Endothelial cell (in vitro differentiated cells): Measurements from ENCODE around the gene OTC. TPM values are rescaled to one million over a fixed set of nuclear protein-coding genes. Genes with fewer than 3 reads are reported as not detected.

Experiments used
- DNase-seq: peaks from one replicate; pipeline ENCODE4 v3.0.0; 2021; ENCODE audit warnings: low spot score
- H3K27ac Mint-ChIP-seq: one replicate; pipeline ENCODE4 v1.8.0; 2021; ENCODE audit warnings: mixed read lengths, inconsistent platforms; ENCODE audit not compliant: unreplicated experiment
- H3K27me3 Mint-ChIP-seq: one replicate; pipeline ENCODE4 v1.8.0; 2021; ENCODE audit warnings: mild to moderate bottlenecking, moderate library complexity, mixed read lengths, inconsistent platforms; ENCODE audit not compliant: unreplicated experiment
- H3K36me3 Mint-ChIP-seq: one replicate; pipeline ENCODE4 v1.8.0; 2021; ENCODE audit warnings: mild to moderate bottlenecking, low read depth, mixed read lengths, inconsistent platforms; ENCODE audit not compliant: unreplicated experiment
- H3K4me1 Mint-ChIP-seq: one replicate; pipeline ENCODE4 v1.8.0; 2021; ENCODE audit warnings: mild to moderate bottlenecking, mixed read lengths, inconsistent platforms; ENCODE audit not compliant: unreplicated experiment
- H3K4me3 Mint-ChIP-seq: one replicate; pipeline ENCODE4 v1.8.0; 2021; ENCODE audit warnings: mild to moderate bottlenecking, mixed read lengths, inconsistent platforms; ENCODE audit not compliant: unreplicated experiment
- H3K9me3 Mint-ChIP-seq: one replicate; pipeline ENCODE4 v1.8.0; 2021; ENCODE audit warnings: mixed read lengths, inconsistent platforms; ENCODE audit not compliant: unreplicated experiment
- CTCF ChIP-seq: fragments of 200-600 bp; sonication (generic); IDR thresholded peaks from one replicate; pipeline ENCODE4 v1.5.0; 2021; ENCODE audit warnings: antibody characterized with exemption; ENCODE audit not compliant: unreplicated experiment
- total RNA-seq: library from RNA; stranded (reverse); fragmentation: NEBNext Ultra II Directional; extraction: Animal tissue kit (Norgen Biotek cat#: 25700); gene quantifications from one replicate; pipeline ENCODE4 v1.2.1, GENCODE V29; 2021; ENCODE audit not compliant: unreplicated experiment

OTC gene
- total RNA-seq, 1 donor from 2014 or later, result not detected

DNA sequence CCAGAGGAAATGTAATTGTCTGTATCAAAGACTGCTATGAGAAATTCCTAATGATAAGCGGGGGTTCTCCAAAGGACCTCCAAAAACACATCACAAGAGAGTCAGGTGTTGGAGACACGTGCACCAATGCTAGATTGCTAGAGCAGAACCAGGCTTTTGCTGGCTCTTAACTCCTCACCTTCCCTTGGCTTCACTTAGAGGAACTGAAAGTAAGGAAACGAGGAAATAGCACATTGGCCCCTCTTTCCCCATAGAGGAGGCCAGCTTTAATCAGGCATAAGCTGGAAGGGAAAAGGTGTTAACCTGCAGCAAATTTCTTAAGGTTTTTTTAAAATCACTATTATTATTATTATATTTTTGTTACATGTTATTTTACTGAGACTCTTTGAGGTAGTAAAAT is 13.6 kb downstream of the OTC start:
- H3K9me3 Mint-ChIP-seq, result no peaks in the 10 kb centered on the region
- H3K36me3 Mint-ChIP-seq, result no peaks in the 10 kb centered on the region
- H3K27me3 Mint-ChIP-seq, result no peaks in the 10 kb centered on the region
- DNase-seq, result no peak
- no peak overlapping the region for H3K27ac Mint-ChIP-seq
- H3K4me3 Mint-ChIP-seq, result no peak overlapping the region
- no peak for TF ChIP-seq CTCF
- peaks cover 11% of the 10 kb centered on the region for H3K4me1 Mint-ChIP-seq

DNA sequence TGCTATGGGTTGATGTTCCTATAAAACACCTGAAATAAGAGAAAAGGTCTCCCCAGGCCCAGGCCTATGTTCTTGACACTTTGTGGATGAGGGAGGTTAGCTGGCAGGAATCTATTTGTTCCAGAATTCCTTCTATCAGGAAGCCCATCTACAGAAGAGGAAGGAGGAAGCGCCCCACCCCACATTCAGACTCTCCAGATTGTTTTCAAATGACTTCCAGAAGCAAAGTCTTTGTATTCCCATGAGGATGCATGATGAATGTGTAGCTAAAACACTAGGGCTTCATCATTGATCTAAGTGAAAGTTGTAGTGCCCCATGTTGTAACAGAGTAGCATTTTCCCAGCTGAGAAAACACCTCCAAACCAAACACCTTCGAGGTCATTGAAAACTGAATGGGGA is 16.4 kb downstream of the OTC start:
- Mint-ChIP-seq H3K27me3 (no peaks in the 10 kb centered on the region), H3K4me3 (no peak overlapping the region), H3K4me1 (peaks cover 6% of the 10 kb centered on the region), H3K9me3 (no peaks in the 10 kb centered on the region), H3K36me3 (no peaks in the 10 kb centered on the region), H3K27ac (no peak overlapping the region)
- DNase-seq, result no peak
- no peak for TF ChIP-seq CTCF

GRCh38 chrX:38371641-38372040 is 19.2 kb downstream of the OTC start:
- Mint-ChIP-seq H3K4me1 (peaks cover 6% of the 10 kb centered on the region), H3K36me3 (no peaks in the 10 kb centered on the region), H3K27ac (no peak overlapping the region), H3K27me3 (no peaks in the 10 kb centered on the region), H3K4me3 (no peak overlapping the region), H3K9me3 (no peaks in the 10 kb centered on the region)
- DNase-seq, result no peak
- TF ChIP-seq CTCF, result no peak

GRCh38 chrX:38374431-38374830 is 22.0 kb downstream of the OTC start:
- no peaks in the 10 kb centered on the region for H3K27me3 Mint-ChIP-seq
- no peak for TF ChIP-seq CTCF
- DNase-seq, result no peak
- H3K4me3 Mint-ChIP-seq, result no peak overlapping the region
- no peaks in the 10 kb centered on the region for H3K36me3 Mint-ChIP-seq
- H3K4me1 Mint-ChIP-seq, result no peaks in the 10 kb centered on the region
- no peak overlapping the region for H3K27ac Mint-ChIP-seq
- H3K9me3 Mint-ChIP-seq, result no peaks in the 10 kb centered on the region

GRCh38 chrX:38375891-38376290 is 23.5 kb downstream of the OTC start:
- no peaks in the 10 kb centered on the region for H3K27me3 Mint-ChIP-seq
- no peak overlapping the region for H3K27ac Mint-ChIP-seq
- no peaks in the 10 kb centered on the region for H3K36me3 Mint-ChIP-seq
- H3K4me3 Mint-ChIP-seq, result no peak overlapping the region
- H3K4me1 Mint-ChIP-seq, result no peaks in the 10 kb centered on the region
- no peaks in the 10 kb centered on the region for H3K9me3 Mint-ChIP-seq
- peak; percentile 26 for TF ChIP-seq CTCF
- DNase-seq, result peak; percentile 18
